Activated naive CD8-positive, alpha-beta T cell treated with anti-CD3 and anti-CD28 coated beads for 36 hours (primary cell): Measurements from ENCODE around the gene TMEM248. TPM values are rescaled to one million over a fixed set of nuclear protein-coding genes. Genes with fewer than 3 reads are reported as not detected.
"Not testable (repeated sequence)": the region's sequence is repeated elsewhere in the genome, so short reads cannot be mapped to it uniquely, and the experiment has no call there.

Experiments
- DNase-seq: peaks from one replicate; pipeline ENCODE4 v3.0.0; 2021
- H3K27ac Mint-ChIP-seq: one replicate; pipeline ENCODE4 v1.8.0; 2022; ENCODE audit warnings: mild to moderate bottlenecking, moderate library complexity, mixed read lengths
- H3K27me3 Mint-ChIP-seq: one replicate; pipeline ENCODE4 v1.8.0; 2022; ENCODE audit warnings: mild to moderate bottlenecking, mixed read lengths
- H3K36me3 Mint-ChIP-seq: one replicate; pipeline ENCODE4 v1.8.0; 2021; ENCODE audit warnings: mild to moderate bottlenecking, mixed read lengths
- H3K4me1 Mint-ChIP-seq: one replicate; pipeline ENCODE4 v1.8.0; 2021; ENCODE audit warnings: mixed read lengths
- H3K4me3 Mint-ChIP-seq: one replicate; pipeline ENCODE4 v1.8.0; 2022; ENCODE audit warnings: mild to moderate bottlenecking, moderate library complexity, mixed read lengths
- H3K9me3 Mint-ChIP-seq: one replicate; pipeline ENCODE4 v1.8.0; 2022; ENCODE audit warnings: mixed read lengths
- total RNA-seq, 2 experiments: library from RNA; stranded (reverse); gene quantifications; one replicate each; pipeline ENCODE4 v1.2.3, GENCODE V29; 2021

TMEM248 gene
- total RNA-seq, 2 experiments from 2014 or later: 80.3 to 82.6 TPM

- H3K9me3 Mint-ChIP-seq: no peaks in the 10 kb centered on the region
- peaks cover 16% of the 10 kb centered on the region for H3K36me3 Mint-ChIP-seq
- peaks cover 5% of the 10 kb centered on the region for H3K4me1 Mint-ChIP-seq
- no peak overlapping the region for H3K4me3 Mint-ChIP-seq
- no peaks in the 10 kb centered on the region for H3K27me3 Mint-ChIP-seq
- H3K27ac Mint-ChIP-seq: no peak overlapping the region
- no peak for DNase-seq
Observed at GRCh38 chr7:66952343-66953043, 31.5 kb downstream of the TMEM248 start.

- Mint-ChIP-seq H3K4me1 (peaks cover 5% of the 10 kb centered on the region), H3K36me3 (peaks cover 16% of the 10 kb centered on the region), H3K9me3 (no peaks in the 10 kb centered on the region), H3K4me3 (no peak overlapping the region), H3K27ac (no peak overlapping the region), H3K27me3 (no peaks in the 10 kb centered on the region)
- no peak for DNase-seq
Observed at GRCh38 chr7:66953044-66953427, 32.0 kb downstream of the TMEM248 start.

- no peak overlapping the region for H3K27ac Mint-ChIP-seq
- DNase-seq: no peak
- H3K9me3 Mint-ChIP-seq: no peaks in the 10 kb centered on the region
- H3K36me3 Mint-ChIP-seq: peaks cover 4% of the 10 kb centered on the region
- peaks cover 5% of the 10 kb centered on the region for H3K4me1 Mint-ChIP-seq
- H3K4me3 Mint-ChIP-seq: no peak overlapping the region
- H3K27me3 Mint-ChIP-seq: no peaks in the 10 kb centered on the region
Observed at GRCh38 chr7:66957595-66958290, 36.7 kb downstream of the TMEM248 start.

GRCh38 chr7:66958538-66959350 lies 37.7 kb downstream of the TMEM248 start:
- H3K27ac Mint-ChIP-seq: no peak overlapping the region
- H3K36me3 Mint-ChIP-seq: peaks cover 4% of the 10 kb centered on the region
- H3K4me1 Mint-ChIP-seq: peaks cover 5% of the 10 kb centered on the region
- H3K4me3 Mint-ChIP-seq: no peak overlapping the region
- no peaks in the 10 kb centered on the region for H3K27me3 Mint-ChIP-seq
- no peaks in the 10 kb centered on the region for H3K9me3 Mint-ChIP-seq
- DNase-seq: no peak

GRCh38 chr7:66960192-66960591 lies 39.2 kb downstream of the TMEM248 start:
- Mint-ChIP-seq H3K27ac (no peak overlapping the region), H3K4me3 (no peak overlapping the region), H3K4me1 (peaks cover 5% of the 10 kb centered on the region), H3K36me3 (peaks cover 6% of the 10 kb centered on the region), H3K9me3 (no peaks in the 10 kb centered on the region), H3K27me3 (no peaks in the 10 kb centered on the region)
- DNase-seq: no peak

GRCh38 chr7:66961096-66961495 lies 40.1 kb downstream of the TMEM248 start:
- Mint-ChIP-seq H3K4me3 (no peak overlapping the region), H3K36me3 (peaks cover 6% of the 10 kb centered on the region), H3K9me3 (no peaks in the 10 kb centered on the region), H3K4me1 (peaks cover 3% of the 10 kb centered on the region), H3K27me3 (no peaks in the 10 kb centered on the region), H3K27ac (no peak overlapping the region)
- DNase-seq: no peak

- no peak for DNase-seq
- Mint-ChIP-seq H3K27ac (no peak overlapping the region), H3K4me1 (no peaks in the 10 kb centered on the region), H3K36me3 (peaks cover 2% of the 10 kb centered on the region), H3K9me3 (no peaks in the 10 kb centered on the region), H3K4me3 (no peak overlapping the region), H3K27me3 (no peaks in the 10 kb centered on the region)
Observed at GRCh38 chr7:66964411-66964810, 43.4 kb downstream of the TMEM248 start.

GRCh38 chr7:66967029-66967428 lies 46.0 kb downstream of the TMEM248 start:
- H3K27ac Mint-ChIP-seq: no peak overlapping the region
- H3K27me3 Mint-ChIP-seq: no peaks in the 10 kb centered on the region
- H3K36me3 Mint-ChIP-seq: peaks cover 2% of the 10 kb centered on the region
- H3K4me3 Mint-ChIP-seq: no peak overlapping the region
- no peaks in the 10 kb centered on the region for H3K4me1 Mint-ChIP-seq
- no peaks in the 10 kb centered on the region for H3K9me3 Mint-ChIP-seq
- DNase-seq: no peak

GRCh38 chr7:66969001-66969400 lies 48.0 kb downstream of the TMEM248 start:
- not testable (repeated sequence) for H3K27ac Mint-ChIP-seq, DNase-seq, H3K4me1 Mint-ChIP-seq, H3K9me3 Mint-ChIP-seq, H3K4me3 Mint-ChIP-seq, H3K36me3 Mint-ChIP-seq, H3K27me3 Mint-ChIP-seq

- Mint-ChIP-seq H3K9me3 (no peaks in the 10 kb centered on the region), H3K36me3 (no peaks in the 10 kb centered on the region), H3K27ac (no peak overlapping the region), H3K4me1 (no peaks in the 10 kb centered on the region), H3K27me3 (no peaks in the 10 kb centered on the region), H3K4me3 (no peak overlapping the region)
- DNase-seq: no peak
Observed at GRCh38 chr7:66970310-66970709, 49.3 kb downstream of the TMEM248 start.

- no peak for DNase-seq
- Mint-ChIP-seq H3K9me3 (peaks cover 4% of the 10 kb centered on the region), H3K36me3 (peaks cover 5% of the 10 kb centered on the region), H3K4me1 (no peaks in the 10 kb centered on the region), H3K27me3 (no peaks in the 10 kb centered on the region), H3K27ac (no peak overlapping the region), H3K4me3 (no peak overlapping the region)
Observed at GRCh38 chr7:66974986-66975590, 54.1 kb downstream of the TMEM248 start.

- not testable (repeated sequence) for H3K4me1 Mint-ChIP-seq, H3K4me3 Mint-ChIP-seq, H3K27ac Mint-ChIP-seq, H3K27me3 Mint-ChIP-seq, DNase-seq
- Mint-ChIP-seq H3K36me3 (peaks cover 10% of the 10 kb centered on the region), H3K9me3 (peaks cover 13% of the 10 kb centered on the region)
Observed at GRCh38 chr7:66978312-66978711, 57.3 kb downstream of the TMEM248 start.

GRCh38 chr7:66979013-66979412 lies 58.0 kb downstream of the TMEM248 start:
- not testable (repeated sequence) for H3K27ac Mint-ChIP-seq, H3K4me1 Mint-ChIP-seq, H3K4me3 Mint-ChIP-seq, DNase-seq, H3K27me3 Mint-ChIP-seq
- Mint-ChIP-seq H3K9me3 (peaks cover 13% of the 10 kb centered on the region), H3K36me3 (peaks cover 10% of the 10 kb centered on the region)

- H3K4me3 Mint-ChIP-seq, H3K4me1 Mint-ChIP-seq, H3K27ac Mint-ChIP-seq, H3K27me3 Mint-ChIP-seq, DNase-seq: not testable (repeated sequence)
- peaks cover 13% of the 10 kb centered on the region for H3K9me3 Mint-ChIP-seq
- H3K36me3 Mint-ChIP-seq: peaks cover 10% of the 10 kb centered on the region
Observed at GRCh38 chr7:66980336-66980735, 59.3 kb downstream of the TMEM248 start.

GRCh38 chr7:66989552-66989951 lies 68.5 kb downstream of the TMEM248 start:
- not testable (repeated sequence) for DNase-seq, H3K4me3 Mint-ChIP-seq, H3K9me3 Mint-ChIP-seq, H3K27me3 Mint-ChIP-seq, H3K27ac Mint-ChIP-seq
- Mint-ChIP-seq H3K4me1 (peaks cover 22% of the 10 kb centered on the region), H3K36me3 (peaks cover 22% of the 10 kb centered on the region)
